Body of pancreas (tissue), 4 donors: ENCODE results near the gene AKT1S1. TPM values are rescaled to one million over a fixed set of nuclear protein-coding genes. Genes with fewer than 3 reads are reported as not detected.

Source experiments
- ATAC-seq: fragments of 150-250 bp; one replicate; pipeline ENCODE4 v1.9.1; 2016
- DNase-seq, 4 donors: peaks; one replicate each; pipeline ENCODE4 v3.0.0-alpha.2; 2019
- H3K27ac ChIP-seq, 4 donors: fragments of 200-600 bp; sonication (generic); 1 replicate in 3 of 4; 2 replicates in 1 of 4; pipeline versions ENCODE4 v1.5.1 to v1.6.1; 2016 to 2019; ENCODE audit warnings: mild to moderate bottlenecking in 1 of 4, mixed read lengths in 1 of 4, moderate library complexity in 1 of 4
- H3K27me3 ChIP-seq, 2 donors: fragments of 200-600 bp; sonication (generic); one replicate each; pipeline ENCODE4 v1.6.0; 2016; ENCODE audit warnings: mild to moderate bottlenecking in 1 of 2
- H3K36me3 ChIP-seq, 2 donors: fragments of 200-600 bp; sonication (generic); replicated peaks in 1 of 2; 2 replicates each; pipeline ENCODE4 v1.5.1; 2016; ENCODE audit warnings: low read depth in 2 of 2; ENCODE audit not compliant: insufficient read depth in 1 of 2
- H3K4me1 ChIP-seq: fragments of 200-600 bp; sonication (generic); one replicate; pipeline ENCODE4 v1.6.0; 2016
- H3K4me3 ChIP-seq, 2 donors: fragments of 200-600 bp; sonication (generic); 1 replicate in 1 of 2; 2 replicates in 1 of 2; pipeline ENCODE4 v1.5.1; 2016 to 2019
- H3K9me3 ChIP-seq, 3 donors: fragments of 200-600 bp; sonication (generic); 1 replicate in 2 of 3; 2 replicates in 1 of 3; pipeline ENCODE4 v1.5.1; 2016
- CTCF ChIP-seq, 7 experiments: fragments of 450-650 bp in 4 of 7; fragments of 200-600 bp in 3 of 7; sonication (generic) in 3 of 7; IDR thresholded peaks; one replicate each; pipeline ENCODE4 v1.5.1; 2016 to 2019; ENCODE audit warnings: antibody characterized with exemption in 7 of 7
- POLR2A ChIP-seq, 3 donors: fragments of 450-650 bp; IDR thresholded peaks; one replicate each; pipeline ENCODE4 v1.6.1; 2016; ENCODE audit warnings: antibody characterized with exemption in 3 of 3, mild to moderate bottlenecking in 2 of 3
- WGBS, 2 donors: methylation state at CpG; one replicate each; pipeline ENCODE4 v1.1.5; 2017; 5-methylcytosine and 5-hydroxymethylcytosine counted together
- intact Hi-C: fragments of 100-400 bp; cut with DNase I; formaldehyde crosslinking; loops from one replicate; pipeline ENCODE4 v1.15.1; 2023
- total RNA-seq, 2 donors: library from RNA; depleted of rRNA; stranded (reverse); fragments of >200 nt; gene quantifications; one replicate each; pipeline ENCODE4 v1.1.0, GENCODE V29; 2016

AKT1S1 gene
- total RNA-seq, 2 donors from 2014 or later, result 7.5 to 20.1 TPM

GRCh38 chr19:49873834-49874233 lies 3.3 kb downstream of the AKT1S1 start:
- H3K27me3 ChIP-seq, result no peaks in the 10 kb centered on the region
- no peak overlapping the region for H3K27ac ChIP-seq
- H3K36me3 ChIP-seq, result no peaks in the 10 kb centered on the region
- no peak overlapping the region for H3K4me3 ChIP-seq
- H3K4me1 ChIP-seq, result peaks cover 44% of the 10 kb centered on the region
- no peaks in the 10 kb centered on the region for H3K9me3 ChIP-seq
- intact Hi-C loops, result no loop called here
- ATAC-seq (no peak), DNase-seq (no peak)
- 78 to 80% methylated on average over 6 to 10 of the region's 10 CpGs for WGBS, 2 donors
- TF ChIP-seq CTCF (IDR thresholded peaks at IDR 0.05), result no peak
- no peak for TF ChIP-seq POLR2A (IDR thresholded peaks at IDR 0.05)

GRCh38 chr19:49873129-49873521 lies 4.0 kb downstream of the AKT1S1 start:
- 90% methylated on average over 4 to 15 of the region's 29 CpGs for WGBS, 2 donors
- intact Hi-C loops, result no loop called here
- H3K4me3 ChIP-seq, result no peak overlapping the region
- H3K36me3 ChIP-seq, result no peaks in the 10 kb centered on the region
- ATAC-seq (no peak), DNase-seq (no peak)
- TF ChIP-seq POLR2A (IDR thresholded peaks at IDR 0.05) (no peak), CTCF (IDR thresholded peaks at IDR 0.05) (no peak)
- no peaks in the 10 kb centered on the region for H3K27me3 ChIP-seq
- peaks cover 44% of the 10 kb centered on the region for H3K4me1 ChIP-seq
- H3K9me3 ChIP-seq, result no peaks in the 10 kb centered on the region
- no peak overlapping the region for H3K27ac ChIP-seq

GRCh38 chr19:49872245-49873128 lies 4.7 kb downstream of the AKT1S1 start:
- intact Hi-C loops, result no loop called here
- no peak overlapping the region for H3K27ac ChIP-seq

GRCh38 chr19:49871349-49871985 lies 5.7 kb downstream of the AKT1S1 start:
- Histone ChIP-seq H3K4me3 (no peak overlapping the region), H3K27ac (no peak overlapping the region), H3K27me3 (no peaks in the 10 kb centered on the region), H3K4me1 (peaks cover 53% of the 10 kb centered on the region), H3K9me3 (no peaks in the 10 kb centered on the region), H3K36me3 (no peaks in the 10 kb centered on the region)
- intact Hi-C loops, result no loop called here
- 85 to 98% methylated on average over 7 to 16 of the region's 17 CpGs for WGBS, 2 donors
- DNase-seq (no peak), ATAC-seq (no peak)
- TF ChIP-seq CTCF (IDR thresholded peaks at IDR 0.05) (no peak), POLR2A (IDR thresholded peaks at IDR 0.05) (no peak)

More at GRCh38 chr19:49872245-49873128, 4.7 kb downstream of the AKT1S1 start:
- Histone ChIP-seq H3K27me3 (no peaks in the 10 kb centered on the region), H3K4me1 (peaks cover 48% of the 10 kb centered on the region), H3K9me3 (no peaks in the 10 kb centered on the region), H3K4me3 (no peak overlapping the region), H3K36me3 (no peaks in the 10 kb centered on the region)
- WGBS, 2 donors, result 84 to 85% methylated on average over 15 to 18 of the region's 27 CpGs
- TF ChIP-seq CTCF (IDR thresholded peaks at IDR 0.05), result no peak
- TF ChIP-seq POLR2A (IDR thresholded peaks at IDR 0.05), result no peak
- DNase-seq (no peak), ATAC-seq (no peak)
